ENCODE measurements around the gene NRDE2.

DNA sequence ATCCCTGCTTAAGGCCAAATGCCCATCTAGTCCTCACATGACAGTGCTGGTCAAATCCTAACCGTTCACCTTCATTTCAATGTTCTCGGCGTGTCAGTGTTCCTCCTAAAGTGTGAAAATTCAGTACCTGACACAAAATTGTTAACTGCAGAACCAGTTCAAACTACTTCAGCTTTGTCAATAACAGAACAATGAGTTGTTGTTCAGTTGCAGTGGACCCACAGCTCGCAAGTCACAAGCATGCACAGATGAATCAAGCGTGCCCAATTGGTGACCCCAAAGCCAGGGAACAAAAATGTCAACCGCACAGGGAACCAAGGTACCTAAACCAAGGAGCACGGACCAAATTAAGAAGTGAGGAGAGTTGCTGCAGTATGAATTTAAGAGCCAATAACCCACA is 23.2 kb downstream of the NRDE2 start:
- TF ChIP-seq TCF7L2 (IDR thresholded peaks at IDR 0.05; ENCODE audit: low read depth, low read length) = no peak
- no peak for TF ChIP-seq CTCF (IDR thresholded peaks at IDR 0.05)
